ENCODE measurements around the gene CD79B. TPM values are rescaled to one million over a fixed set of nuclear protein-coding genes. Genes with fewer than 3 reads are reported as not detected.
A peak's percentile ranks its signal among the peaks of the same experiment; 100 is the strongest.

Gene CD79B
- total RNA-seq (2014; rRNA removed; shearing (Covaris generic)) = 2.2 and 3.1 TPM in 2 replicates
- 1.2 and 3.3 TPM in 2 replicates for polyA plus RNA-seq (2015; cell fraction: cytosol; rRNA removed)
- polyA plus RNA-seq (2015; cell fraction: nucleus; rRNA removed) = 0.20 and 0.85 TPM in 2 replicates

GRCh38 chr17:63931981-63932561 is at the start of gene CD79B:
Gene CD79B (minus strand): TSS chr17:63932331. CDS start chr17:63932261, 70 bp downstream.
- in situ Hi-C loops (cut with HindIII; ENCODE audit: low pct_unique_long_range_greater_than_20kb, low sequenced_read_pairs) = no loop called here
- no peak for DNase-seq (ENCODE audit: low read depth, low spot score)

- no peak for DNase-seq (ENCODE audit: low read depth, low spot score)
These were observed 46.4 kb upstream of the CD79B start for GRCh38 chr17:63978272-63979200.

GRCh38 chr17:63976702-63977101 is 44.6 kb upstream of the CD79B start:
- in situ Hi-C loops (cut with HindIII; ENCODE audit: low pct_unique_long_range_greater_than_20kb, low sequenced_read_pairs) = no loop called here
- no peak for DNase-seq (ENCODE audit: low read depth, low spot score)

More at GRCh38 chr17:63978272-63979200, 46.4 kb upstream of the CD79B start:
- in situ Hi-C loops (cut with HindIII; ENCODE audit: low pct_unique_long_range_greater_than_20kb, low sequenced_read_pairs) = no loop called here

GRCh38 chr17:63975541-63976092 is 43.5 kb upstream of the CD79B start:
- in situ Hi-C loops (cut with HindIII; ENCODE audit: low pct_unique_long_range_greater_than_20kb, low sequenced_read_pairs) = no loop called here

GRCh38 chr17:63974594-63975192 is 42.6 kb upstream of the CD79B start:
- no peak for DNase-seq (ENCODE audit: low read depth, low spot score)
- in situ Hi-C loops (cut with HindIII; ENCODE audit: low pct_unique_long_range_greater_than_20kb, low sequenced_read_pairs) = no loop called here

More at GRCh38 chr17:63975541-63976092, 43.5 kb upstream of the CD79B start:
- no peak for DNase-seq (ENCODE audit: low read depth, low spot score)

GRCh38 chr17:63973930-63974593 is 41.9 kb upstream of the CD79B start:
- in situ Hi-C loops (cut with HindIII; ENCODE audit: low pct_unique_long_range_greater_than_20kb, low sequenced_read_pairs) = no loop called here
- DNase-seq (ENCODE audit: low read depth, low spot score) = no peak

GRCh38 chr17:63973247-63973646 is 41.1 kb upstream of the CD79B start:
- in situ Hi-C loops (cut with HindIII; ENCODE audit: low pct_unique_long_range_greater_than_20kb, low sequenced_read_pairs) = no loop called here
- no peak for DNase-seq (ENCODE audit: low read depth, low spot score)

- in situ Hi-C loops (cut with HindIII; ENCODE audit: low pct_unique_long_range_greater_than_20kb, low sequenced_read_pairs) = no loop called here
These were observed 40.7 kb upstream of the CD79B start, which contains the start of gene SCN4A for GRCh38 chr17:63972796-63973195. Gene SCN4A (minus strand): TSS chr17:63972918. CDS start chr17:63972841, 77 bp downstream.

GRCh38 chr17:63969278-63969677 is 37.1 kb upstream of the CD79B start:
- DNase-seq (ENCODE audit: low read depth, low spot score) = no peak
- in situ Hi-C loops (cut with HindIII; ENCODE audit: low pct_unique_long_range_greater_than_20kb, low sequenced_read_pairs) = no loop called here

More at GRCh38 chr17:63972796-63973195, 40.7 kb upstream of the CD79B start, which contains the start of gene SCN4A:
- DNase-seq (ENCODE audit: low read depth, low spot score) = no peak

GRCh38 chr17:63967953-63968352 is 35.8 kb upstream of the CD79B start:
- DNase-seq (ENCODE audit: low read depth, low spot score) = no peak
- in situ Hi-C loops (cut with HindIII; ENCODE audit: low pct_unique_long_range_greater_than_20kb, low sequenced_read_pairs) = no loop called here

GRCh38 chr17:63966646-63967264 is 34.6 kb upstream of the CD79B start:
- no peak for DNase-seq (ENCODE audit: low read depth, low spot score)
- in situ Hi-C loops (cut with HindIII; ENCODE audit: low pct_unique_long_range_greater_than_20kb, low sequenced_read_pairs) = no loop called here

GRCh38 chr17:63963123-63963522 is 31.0 kb upstream of the CD79B start:
- in situ Hi-C loops (cut with HindIII; ENCODE audit: low pct_unique_long_range_greater_than_20kb, low sequenced_read_pairs) = no loop called here
- DNase-seq (ENCODE audit: low read depth, low spot score) = no peak

- in situ Hi-C loops (cut with HindIII; ENCODE audit: low pct_unique_long_range_greater_than_20kb, low sequenced_read_pairs) = no loop called here
These were observed 30.2 kb upstream of the CD79B start for GRCh38 chr17:63962298-63962744.

GRCh38 chr17:63961355-63962212 is 29.5 kb upstream of the CD79B start:
- DNase-seq (ENCODE audit: low read depth, low spot score) = peak; percentile 79
- in situ Hi-C loops (cut with HindIII; ENCODE audit: low pct_unique_long_range_greater_than_20kb, low sequenced_read_pairs) = no loop called here

More at GRCh38 chr17:63962298-63962744, 30.2 kb upstream of the CD79B start:
- DNase-seq (ENCODE audit: low read depth, low spot score) = no peak

GRCh38 chr17:63960430-63960829 is 28.3 kb upstream of the CD79B start:
- in situ Hi-C loops (cut with HindIII; ENCODE audit: low pct_unique_long_range_greater_than_20kb, low sequenced_read_pairs) = no loop called here

GRCh38 chr17:63960006-63960405 is 27.9 kb upstream of the CD79B start:
- in situ Hi-C loops (cut with HindIII; ENCODE audit: low pct_unique_long_range_greater_than_20kb, low sequenced_read_pairs) = no loop called here
- DNase-seq (ENCODE audit: low read depth, low spot score) = no peak

More at GRCh38 chr17:63960430-63960829, 28.3 kb upstream of the CD79B start:
- no peak for DNase-seq (ENCODE audit: low read depth, low spot score)

Measured in SK-MEL-5 (cell line).